HG03575 (cell line): Measurements from ENCODE around the gene MINDY4.
"Not testable (repeated sequence)": the region's sequence is repeated elsewhere in the genome, so short reads cannot be mapped to it uniquely, and the experiment has no call there.

Experiments used
- ATAC-seq: cut with Tn5 transposase; IDR thresholded peaks from one replicate; pipeline ENCODE4 v1.9.1; 2021; ENCODE audit not compliant: unreplicated experiment, insufficient number of reproducible peaks, low FRiP score; ENCODE audit errors: extremely low read depth

The MINDY4 gene

DNA sequence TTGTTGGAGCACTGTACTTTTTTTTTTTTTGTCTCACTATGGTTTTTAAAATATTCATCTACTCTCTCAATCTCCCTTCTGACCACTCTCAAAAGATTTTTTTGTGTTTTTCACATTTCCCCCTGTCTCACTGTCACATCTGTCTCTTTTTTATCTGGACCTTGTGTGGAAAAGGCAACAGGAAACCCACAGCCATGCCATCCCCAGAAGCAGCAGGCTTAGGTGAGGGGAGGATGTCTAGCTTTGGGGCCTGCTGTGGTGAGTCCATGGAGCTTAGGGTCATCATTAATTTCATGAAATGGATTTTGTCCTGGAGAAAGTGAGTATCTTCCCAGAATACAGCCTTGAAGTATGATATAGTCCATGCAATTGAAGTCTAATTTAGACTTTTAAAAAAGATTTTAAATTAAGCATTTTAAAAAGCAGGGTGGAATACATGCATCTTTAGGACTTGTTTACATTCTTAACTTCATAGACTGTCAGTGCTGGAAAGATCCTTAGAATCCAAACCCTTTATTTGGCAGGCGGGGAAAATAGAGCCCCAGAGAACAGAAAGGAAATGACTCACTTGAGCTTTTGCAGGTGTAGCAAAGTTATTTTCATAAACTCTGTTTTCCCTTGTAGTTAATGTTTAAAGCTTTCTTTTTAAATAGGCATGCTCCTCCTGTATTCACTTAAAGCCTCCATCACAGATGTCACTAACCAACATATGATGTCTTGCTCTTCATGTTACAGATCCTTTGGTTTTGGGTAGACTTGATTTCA is 25.1 kb downstream of the MINDY4 start:
- ATAC-seq = no peak

DNA sequence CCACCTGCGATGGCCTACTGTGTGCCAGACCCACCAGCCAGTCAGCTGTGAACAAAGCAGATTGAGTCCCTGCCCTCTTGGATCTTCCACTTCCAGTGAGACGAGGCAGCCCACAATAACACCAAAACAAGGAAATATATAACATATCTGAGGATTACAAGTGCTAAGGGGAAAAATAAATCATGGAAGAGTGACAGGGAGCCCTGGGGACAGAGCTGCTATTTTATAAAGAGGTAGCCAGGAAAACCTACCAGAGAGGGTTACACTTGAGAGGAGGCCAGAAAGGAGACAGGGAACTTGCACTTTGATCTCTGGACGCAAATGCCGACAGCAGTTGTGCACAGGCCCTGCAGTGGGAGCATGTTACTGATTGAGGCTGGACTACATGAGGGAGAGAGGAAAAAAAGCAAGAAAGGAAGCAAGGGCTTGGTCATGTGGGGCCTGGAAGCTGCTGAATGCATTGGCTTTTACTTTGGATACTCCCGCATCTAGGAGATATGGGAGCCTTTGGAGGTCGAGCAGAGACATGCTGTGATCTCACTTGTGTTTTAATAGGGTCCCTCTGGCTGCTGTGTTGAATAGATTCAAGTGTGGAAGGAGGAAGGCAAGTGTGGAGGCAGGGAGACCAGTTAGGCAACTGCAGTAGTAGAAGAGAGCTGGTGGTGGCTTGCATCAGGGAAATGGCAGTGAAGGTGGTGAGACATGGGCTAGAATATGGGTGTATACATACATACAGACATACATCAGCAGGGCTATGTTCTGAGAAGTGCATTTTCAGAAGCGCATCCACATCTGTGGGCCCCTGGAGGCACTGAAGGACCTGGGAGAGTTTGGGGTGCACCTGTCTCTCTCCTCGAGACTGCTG is 26.2 kb downstream of the MINDY4 start:
- ATAC-seq = no peak

DNA sequence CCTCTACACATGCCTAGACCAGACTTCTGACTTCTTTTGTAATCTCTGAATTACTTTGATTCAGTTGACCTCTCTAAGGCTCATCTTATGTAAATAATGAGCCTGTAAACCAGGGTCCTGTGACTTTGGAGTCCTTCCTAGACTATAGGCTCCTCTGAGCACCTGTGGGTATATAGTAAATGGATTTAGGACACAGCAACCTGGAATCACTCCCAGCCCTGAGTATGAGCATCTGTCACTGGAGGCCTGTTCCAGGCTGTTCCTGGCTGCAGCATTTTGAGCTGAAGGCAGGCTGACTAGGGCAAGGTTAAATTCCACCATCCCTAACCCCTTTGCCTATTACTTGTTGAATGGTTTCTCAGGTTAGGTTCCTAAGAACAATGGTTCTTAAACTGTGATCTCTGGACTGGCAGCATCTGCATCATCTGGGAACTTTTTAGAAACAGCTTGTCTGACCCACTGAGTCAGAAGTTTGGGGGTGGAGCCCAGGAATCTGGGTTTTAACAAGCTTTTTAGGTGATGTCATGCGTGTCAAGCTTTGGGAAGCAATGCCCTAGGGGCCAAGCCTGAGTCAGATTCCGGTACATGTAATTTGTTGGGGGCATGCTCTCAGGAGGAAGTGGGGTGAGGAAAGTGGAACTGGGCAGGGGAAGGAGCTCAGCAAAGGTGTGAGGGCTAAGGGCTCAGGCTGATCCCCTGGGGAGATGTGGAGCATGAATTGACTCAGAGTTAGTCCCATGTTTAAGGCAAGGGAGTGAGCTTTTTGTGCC is 28.2 kb downstream of the MINDY4 start:
- ATAC-seq = peak; percentile 76

DNA sequence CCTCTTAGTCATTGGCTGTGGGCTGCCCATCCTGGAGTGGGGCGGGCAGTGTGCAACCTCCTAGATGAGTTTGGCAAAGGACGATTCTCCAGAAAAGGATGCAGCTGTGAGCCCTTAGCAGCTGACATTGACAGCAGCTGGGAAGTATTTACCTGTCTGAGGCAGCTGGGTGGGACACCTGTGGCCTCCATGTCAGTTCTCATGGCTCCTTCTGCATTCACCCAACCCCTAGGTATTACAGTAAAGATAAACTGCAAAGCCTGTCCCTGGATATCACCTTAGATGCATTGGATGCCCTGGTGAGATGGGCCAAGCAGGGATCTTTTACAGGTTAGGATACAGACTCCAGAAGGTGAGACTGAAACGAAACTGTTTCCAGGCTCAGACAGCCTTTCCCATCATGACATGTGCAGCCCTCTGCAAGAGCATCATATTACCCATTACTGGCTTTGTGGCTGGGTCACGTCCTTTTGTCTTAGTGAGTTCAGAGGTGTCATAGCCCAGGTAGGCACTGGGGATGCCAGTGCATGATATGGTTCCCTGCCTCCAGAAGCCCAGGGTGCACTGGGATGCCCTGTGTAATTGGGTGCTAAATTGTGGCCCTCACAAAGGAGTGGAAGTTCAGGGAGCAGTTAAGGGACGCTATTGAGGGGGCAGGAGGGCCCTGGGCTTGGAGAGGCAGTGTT is 28.9 kb downstream of the MINDY4 start:
- no peak for ATAC-seq

DNA sequence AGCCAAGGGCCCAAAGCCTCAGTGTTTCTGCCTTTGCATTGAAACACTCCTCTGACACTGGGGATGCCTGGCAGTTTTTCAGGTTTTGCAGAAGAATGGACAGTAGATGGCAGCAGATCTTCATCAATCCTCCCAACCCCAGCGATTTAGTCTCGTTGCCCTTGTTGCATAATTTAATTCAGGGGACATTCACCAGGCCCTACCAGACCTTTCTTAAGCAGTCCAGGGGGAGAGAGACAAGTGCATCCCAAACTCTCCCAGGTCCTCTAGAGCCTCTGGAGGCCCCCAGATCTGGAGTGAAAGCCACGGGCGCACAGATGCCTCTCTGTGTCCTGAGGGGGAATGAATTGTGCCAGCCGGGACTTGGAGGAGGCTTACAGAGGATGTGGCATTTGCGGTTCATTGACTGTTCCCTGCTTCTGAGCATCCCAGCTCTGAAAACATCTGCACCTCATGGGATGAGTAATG is 29.6 kb downstream of the MINDY4 start:
- ATAC-seq = no peak

DNA sequence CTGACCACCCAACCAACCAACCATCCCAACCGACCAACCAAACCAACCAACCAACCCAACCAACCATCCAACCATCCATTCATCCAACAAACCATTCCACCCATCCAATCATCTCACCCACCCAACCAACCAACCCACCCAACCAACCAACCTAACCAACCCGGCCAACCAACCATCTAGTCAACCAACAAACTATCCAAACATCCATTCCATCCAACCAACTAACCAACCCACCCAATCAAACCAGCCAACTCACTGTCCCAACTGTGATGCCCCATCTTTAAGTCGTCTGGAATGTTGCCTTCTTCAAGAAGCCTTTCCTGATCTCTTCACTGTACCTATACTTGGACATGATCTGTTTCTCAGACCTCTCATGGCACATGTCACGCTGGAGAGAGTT is 31.6 kb downstream of the MINDY4 start:
- ATAC-seq = no peak

DNA sequence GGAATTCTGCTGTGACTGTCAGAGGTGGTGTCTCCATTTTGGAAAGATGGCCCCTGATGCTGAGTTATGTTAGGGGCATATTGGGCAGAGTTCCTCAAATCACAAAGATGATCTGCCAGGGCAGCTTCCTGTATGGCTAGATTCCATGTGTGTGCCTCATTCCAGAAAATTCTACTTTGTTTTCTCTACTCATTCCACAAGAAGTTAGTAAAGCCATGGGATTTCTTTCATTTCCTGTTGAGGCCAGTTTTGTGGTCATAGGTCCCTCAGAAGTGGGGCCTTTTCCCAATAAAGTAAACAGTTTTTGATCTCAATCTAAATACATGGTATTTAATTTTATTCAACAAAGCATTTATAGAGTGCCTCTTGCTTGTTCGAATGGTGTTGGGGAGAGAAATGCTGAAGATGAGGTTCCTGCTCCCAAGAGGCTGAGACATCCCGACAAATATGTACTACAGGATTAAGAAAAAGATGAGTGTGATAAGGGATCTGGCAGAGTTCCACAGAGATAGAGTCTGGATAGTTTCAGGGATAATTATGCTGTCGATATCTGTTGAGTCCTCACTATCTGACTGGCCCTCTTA is 33.0 kb downstream of the MINDY4 start:
- ATAC-seq = no peak

DNA sequence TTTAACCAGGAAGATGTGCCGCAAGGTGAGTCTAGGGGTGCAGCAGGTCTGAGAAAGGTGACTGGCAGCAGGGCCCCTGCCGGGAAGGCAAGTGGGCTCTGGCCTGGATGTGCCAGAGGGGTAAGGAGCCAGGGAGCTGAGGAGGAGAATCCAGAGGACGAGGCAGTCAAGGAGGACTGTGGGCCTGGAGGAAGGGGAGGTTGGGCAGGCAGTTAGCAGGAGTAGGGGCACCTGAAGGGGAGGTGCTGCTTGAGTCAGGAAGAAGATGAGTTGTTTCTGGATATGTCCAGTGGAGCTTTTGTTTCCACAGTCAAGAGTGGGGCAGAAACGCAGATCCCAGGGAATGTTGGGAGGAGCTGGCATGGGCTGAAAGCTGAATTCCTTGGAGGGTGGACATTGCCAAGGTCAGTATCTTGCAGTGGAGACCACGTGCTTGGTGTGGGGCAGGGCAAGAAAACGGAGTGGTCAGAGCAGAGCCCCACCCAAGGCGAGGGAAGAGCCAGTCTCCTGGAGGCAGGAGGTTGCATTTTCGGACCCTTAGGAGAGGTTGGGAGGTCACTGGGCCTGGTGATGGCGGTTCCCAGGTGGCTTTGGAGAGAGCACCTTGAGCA is 34.0 kb downstream of the MINDY4 start:
- ATAC-seq = no peak

DNA sequence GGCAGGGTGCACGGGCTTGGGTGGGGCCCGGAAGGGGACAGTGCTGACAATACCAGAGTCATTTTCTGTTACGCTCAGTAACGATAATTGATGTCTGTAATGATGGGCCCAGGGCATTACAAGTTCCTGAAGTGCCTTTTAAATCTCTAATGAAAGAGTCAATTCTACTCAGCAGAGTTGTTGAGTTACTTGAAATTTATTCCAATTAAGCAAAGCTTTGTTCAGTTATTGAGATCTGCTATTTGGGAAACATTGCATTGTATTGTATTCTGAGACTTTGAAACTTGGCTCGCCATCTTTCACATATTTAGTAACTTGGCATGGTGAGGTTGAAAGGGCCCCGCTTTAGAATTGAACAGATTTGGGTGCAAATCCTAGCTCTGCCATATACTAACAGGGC is 34.7 kb downstream of the MINDY4 start:
- no peak for ATAC-seq

DNA sequence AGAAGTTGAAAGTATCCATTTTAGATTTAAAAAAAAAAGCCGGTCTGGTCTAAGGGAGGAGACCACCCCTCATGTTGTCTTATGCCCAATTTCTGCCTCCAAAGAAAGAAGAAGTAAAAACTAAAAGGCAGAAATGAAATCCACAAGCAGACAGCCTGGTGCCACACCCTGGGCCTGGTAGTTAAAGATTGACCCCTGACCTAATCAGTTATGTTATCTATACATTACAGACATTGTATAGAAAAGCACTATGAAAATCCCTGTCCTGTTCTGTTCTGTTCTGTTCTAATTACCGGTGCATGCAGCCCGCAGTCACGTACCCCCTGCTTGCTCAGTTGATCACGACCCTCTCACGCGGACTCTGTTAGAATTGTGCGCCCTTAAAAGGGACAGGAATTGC is 36.3 kb downstream of the MINDY4 start:
- ATAC-seq = not testable (repeated sequence)

DNA sequence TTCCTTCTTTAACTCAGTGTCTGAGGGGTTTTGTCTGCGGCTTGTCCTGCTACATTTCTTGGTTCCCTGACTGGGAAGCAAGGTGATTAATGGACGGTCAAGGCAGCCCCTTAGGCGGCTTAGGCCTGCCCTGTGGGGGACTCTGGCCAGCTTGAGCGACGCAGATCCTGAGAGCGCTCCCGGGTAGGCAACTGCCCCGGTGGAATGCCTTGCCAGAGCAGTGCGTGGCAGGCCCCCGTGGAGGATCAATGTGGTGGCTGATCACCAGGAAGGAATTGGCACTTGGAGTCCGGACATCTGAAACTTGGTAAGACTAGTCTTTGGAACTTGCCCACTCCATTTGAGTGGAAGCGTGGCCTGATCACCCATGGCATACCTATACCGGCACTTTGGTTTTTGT is 36.7 kb downstream of the MINDY4 start:
- not testable (repeated sequence) for ATAC-seq

DNA sequence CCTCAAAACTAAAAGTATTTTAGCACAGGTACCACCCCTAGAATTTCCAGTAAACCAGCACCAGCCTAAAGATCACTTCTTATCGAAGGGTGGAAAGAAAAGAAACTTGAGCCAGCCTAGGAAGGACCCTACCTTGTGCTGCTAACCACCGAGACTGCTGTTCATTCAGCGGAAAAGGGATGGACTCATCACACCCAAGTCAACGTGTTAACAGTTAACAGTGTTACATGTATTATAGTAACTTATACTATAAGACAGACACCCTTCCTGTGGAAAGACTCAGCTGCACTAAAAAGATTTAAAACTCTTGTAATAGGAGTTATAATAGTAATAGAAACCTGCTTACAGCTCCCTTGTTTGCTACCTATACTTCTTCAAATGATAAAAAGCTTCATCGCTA is 39.8 kb downstream of the MINDY4 start:
- ATAC-seq = no peak

DNA sequence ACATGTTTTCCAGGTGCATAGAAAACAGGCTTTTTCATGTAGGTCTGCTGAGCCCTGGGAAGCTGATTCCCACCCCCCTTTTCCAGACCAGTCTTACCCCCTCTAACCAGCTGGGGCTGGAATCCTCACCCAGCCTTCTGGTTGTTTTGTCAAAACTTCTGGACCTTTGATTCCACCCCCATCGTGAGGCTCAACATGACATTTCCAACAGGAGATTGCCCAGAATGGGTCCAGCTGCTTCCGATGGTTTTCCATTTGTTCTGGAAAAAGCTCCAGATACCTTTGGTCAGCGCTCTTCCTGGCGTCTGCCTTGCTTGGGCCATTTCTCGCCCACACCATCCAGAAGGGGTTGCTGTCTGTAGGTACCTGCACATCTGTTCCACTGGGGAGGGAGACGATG is 41.5 kb downstream of the MINDY4 start:
- no peak for ATAC-seq

DNA sequence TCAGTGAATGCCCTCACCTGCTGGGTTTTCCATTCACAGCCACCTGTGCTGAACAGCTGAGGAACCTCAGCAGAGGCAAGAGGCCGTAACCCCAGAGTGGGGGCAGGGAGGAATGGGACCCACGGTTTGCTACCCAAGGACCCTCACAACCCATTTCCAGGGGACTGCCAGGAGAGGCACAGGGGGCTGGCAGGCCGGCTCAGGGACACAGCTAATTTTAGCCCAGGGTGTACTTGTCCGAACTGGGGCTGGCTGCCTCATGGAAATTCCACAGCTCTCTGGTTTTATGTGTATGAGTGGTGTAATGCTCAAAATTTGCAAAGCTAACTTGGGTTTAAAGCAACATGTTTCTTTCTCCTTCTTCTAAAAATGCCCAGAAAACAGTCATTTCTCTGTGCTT is 42.2 kb downstream of the MINDY4 start:
- ATAC-seq = no peak

DNA sequence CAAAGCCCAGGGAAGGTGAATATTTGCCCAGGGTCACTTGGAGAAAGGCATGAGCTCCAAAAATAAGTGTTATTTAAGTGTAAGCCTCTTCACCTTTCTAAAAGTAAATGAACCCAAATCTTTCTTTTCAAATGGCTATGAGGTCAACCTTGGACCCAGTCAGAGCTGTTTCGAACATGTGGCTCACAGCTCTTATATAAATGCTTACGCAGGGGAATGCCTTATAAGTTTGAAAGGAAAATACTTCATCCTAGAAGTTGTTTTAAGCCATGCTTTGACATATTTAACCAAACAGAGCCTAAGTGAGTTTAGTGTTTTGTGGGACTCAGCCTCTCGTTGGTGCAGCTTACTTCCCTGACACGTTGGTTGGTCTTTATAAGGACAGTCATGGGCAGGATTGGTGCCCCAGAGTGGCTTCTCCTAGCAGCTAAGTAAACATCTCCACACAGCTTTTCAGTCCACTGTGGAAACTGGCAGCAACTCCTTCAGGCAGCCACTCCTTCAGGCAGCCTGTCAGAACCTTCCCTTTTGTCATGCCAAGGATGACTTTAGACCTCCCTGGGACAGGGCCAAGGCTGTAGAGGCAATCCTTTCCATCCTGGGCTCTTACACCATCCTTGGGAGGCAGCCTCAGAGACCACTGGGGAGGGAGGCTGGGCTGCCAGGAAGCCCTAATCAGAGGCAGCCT is 43.6 kb downstream of the MINDY4 start:
- ATAC-seq = no peak

DNA sequence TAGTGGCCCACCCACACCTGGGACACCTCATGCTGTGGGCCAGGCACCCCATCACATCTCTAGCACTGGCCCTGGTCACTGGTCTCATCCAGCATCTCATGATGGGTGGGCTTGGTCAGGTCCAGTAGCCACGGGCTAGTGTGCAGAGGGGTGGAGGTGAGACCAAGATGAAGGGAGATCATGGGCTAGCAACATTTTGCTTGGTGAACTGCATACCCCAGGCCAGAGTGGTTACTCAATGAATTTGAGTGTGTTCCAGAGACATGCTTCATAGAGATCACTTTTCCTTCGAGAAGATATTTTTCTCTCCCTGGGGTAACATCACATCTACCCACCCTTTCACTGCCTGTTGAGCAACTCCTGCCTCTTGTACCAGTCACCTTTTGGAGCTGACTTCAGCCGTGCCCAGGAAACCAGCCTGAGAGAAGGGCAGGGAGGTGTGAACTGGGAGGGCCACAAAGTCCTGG is 44.2 kb downstream of the MINDY4 start:
- no peak for ATAC-seq

DNA sequence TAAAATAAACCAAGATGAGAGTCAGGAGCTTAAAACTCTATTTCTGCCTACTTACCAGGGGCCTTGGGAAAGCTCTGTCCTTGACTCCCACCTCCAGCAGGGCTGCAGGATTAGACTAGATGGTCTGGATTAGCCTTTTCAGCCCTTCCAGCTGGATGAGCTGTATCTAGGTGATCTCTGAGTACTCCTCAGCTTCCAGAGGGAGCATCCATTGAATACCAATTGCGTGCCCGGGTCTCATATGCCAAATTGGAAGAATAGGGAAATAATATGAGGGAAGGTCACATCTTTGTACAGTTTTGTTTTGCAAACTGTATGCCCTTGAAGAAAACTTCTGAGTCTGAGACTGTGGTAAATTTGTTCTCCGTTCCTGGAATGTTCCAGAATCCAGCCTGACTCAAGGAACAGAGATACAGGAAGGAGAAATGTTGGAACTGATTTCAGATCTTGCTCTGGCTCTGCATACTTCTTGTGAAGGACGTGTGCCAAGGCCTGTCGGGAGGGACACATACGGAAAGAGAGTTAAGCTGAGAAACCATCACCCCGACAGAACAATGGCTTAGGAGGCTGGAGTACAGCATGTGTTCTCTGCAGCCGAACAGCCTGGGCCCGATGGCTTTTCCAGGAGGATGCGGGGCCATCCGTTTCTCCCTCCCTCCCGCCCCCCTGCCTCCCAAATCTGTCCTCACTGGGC is 44.9 kb downstream of the MINDY4 start:
- no peak for ATAC-seq
